BE2C (cell line): ENCODE measurements around the gene CCDC88A.

Experiments
- DNase-seq: peaks from one replicate; pipeline ENCODE4 v3.0.0-alpha.2; 2020
- H3K27me3 ChIP-seq: fragments of 250-450 bp; sonication (Bioruptor Pico); 2 replicates; pipeline ENCODE4 v1.5.1; 2020; ENCODE audit warnings: mild to moderate bottlenecking
- H3K36me3 ChIP-seq: fragments of 250-450 bp; sonication (Bioruptor Pico); 2 replicates; pipeline ENCODE4 v1.5.1; 2020; ENCODE audit warnings: mild to moderate bottlenecking
- H3K4me1 ChIP-seq: fragments of 250-450 bp; sonication (Bioruptor Pico); 2 replicates; pipeline ENCODE4 v1.5.1; 2020
- H3K4me3 ChIP-seq: 2 replicates; pipeline ENCODE4 v1.5.1; 2011; ENCODE audit warnings: low read depth, low read length
- H3K9me3 ChIP-seq: fragments of 250-450 bp; sonication (Bioruptor Pico); 2 replicates; pipeline ENCODE4 v1.5.1; 2020
- CTCF ChIP-seq: IDR thresholded peaks from 2 replicates; pipeline ENCODE4 v1.5.1; 2012; ENCODE audit warnings: mild to moderate bottlenecking, low read depth, low read length

CCDC88A gene

GRCh38 chr2:55330541-55331297 is 88.9 kb downstream of the CCDC88A start:
- Histone ChIP-seq H3K4me3 (no peak overlapping the region), H3K27me3 (no peaks in the 10 kb centered on the region), H3K4me1 (no peaks in the 10 kb centered on the region), H3K36me3 (peaks cover 3% of the 10 kb centered on the region; the same call in 1 of the 2 replicates), H3K9me3 (no peaks in the 10 kb centered on the region)
- DNase-seq = no peak
- TF ChIP-seq CTCF = no peak

DNA sequence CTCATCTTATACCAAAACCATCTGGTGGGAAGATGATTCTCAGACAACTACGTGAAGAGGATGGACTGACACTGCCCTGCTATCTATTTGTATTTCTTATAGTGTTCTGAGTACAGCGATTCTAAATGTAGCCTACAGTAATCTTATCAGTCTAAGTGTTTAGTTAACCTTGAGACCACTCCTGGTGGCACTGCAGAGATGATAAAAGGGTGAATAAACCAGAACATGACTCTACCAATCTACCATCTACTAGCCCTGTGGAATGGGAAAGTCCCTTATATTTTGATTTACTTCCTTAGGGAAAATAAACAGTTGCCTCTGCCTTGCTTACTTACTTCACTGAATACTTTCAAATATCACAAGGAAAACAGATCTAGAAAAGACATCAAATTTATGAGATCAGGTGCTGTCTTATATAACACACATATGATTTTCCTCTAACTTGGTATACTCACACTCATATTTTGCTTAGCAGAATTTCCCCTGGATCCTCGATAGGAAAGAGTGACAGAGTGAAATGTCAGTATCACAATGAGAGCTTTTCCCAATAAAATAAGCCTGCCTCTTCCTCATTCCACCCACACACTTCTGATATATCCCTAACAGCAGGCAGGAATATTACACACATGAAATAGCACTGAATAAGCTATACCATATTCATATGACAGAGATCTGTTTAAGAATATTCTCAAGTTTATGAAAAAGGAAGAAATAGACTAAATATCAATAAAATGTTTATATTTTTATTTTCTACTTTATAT is 92.0 kb downstream of the CCDC88A start:
- TF ChIP-seq CTCF = no peak
- no peak overlapping the region for H3K4me3 ChIP-seq
- no peaks in the 10 kb centered on the region for H3K4me1 ChIP-seq
- no peaks in the 10 kb centered on the region for H3K9me3 ChIP-seq
- H3K36me3 ChIP-seq = no peaks in the 10 kb centered on the region; the same call in 1 of the 2 replicates
- no peaks in the 10 kb centered on the region for H3K27me3 ChIP-seq
- DNase-seq = no peak

DNA sequence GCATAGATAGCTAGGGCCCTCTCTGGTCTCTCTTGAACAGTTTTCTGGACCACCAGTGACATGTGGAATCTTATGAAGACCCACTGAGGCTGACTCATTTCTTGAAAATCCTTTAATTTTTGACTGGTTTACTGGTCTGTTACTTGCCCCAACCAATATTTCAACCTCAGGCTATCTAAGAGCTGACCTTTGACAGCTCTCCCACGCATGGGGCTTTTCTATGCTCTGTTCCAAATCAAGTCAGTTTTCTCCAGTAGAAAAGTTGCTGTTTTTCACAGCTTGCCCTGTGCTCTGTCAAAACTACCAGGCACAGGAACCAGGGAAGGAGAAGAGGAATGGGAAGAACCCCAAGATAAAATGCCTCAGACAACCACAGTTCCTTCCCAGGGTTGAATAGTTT is 104.7 kb downstream of the CCDC88A start:
- no peak for DNase-seq
- Histone ChIP-seq H3K4me3 (no peak overlapping the region), H3K36me3 (peaks cover 2% of the 10 kb centered on the region; the same call in 1 of the 2 replicates), H3K27me3 (no peaks in the 10 kb centered on the region), H3K9me3 (no peaks in the 10 kb centered on the region), H3K4me1 (no peaks in the 10 kb centered on the region)
- no peak for TF ChIP-seq CTCF

GRCh38 chr2:55311444-55311870 is 108.2 kb downstream of the CCDC88A start:
- H3K36me3 ChIP-seq = peaks cover 2% of the 10 kb centered on the region
- no peaks in the 10 kb centered on the region for H3K27me3 ChIP-seq
- 0 out of 2 replicates have a peak, but pooled peaks have one; percentile 3 for TF ChIP-seq CTCF
- no peaks in the 10 kb centered on the region for H3K9me3 ChIP-seq
- H3K4me1 ChIP-seq = no peaks in the 10 kb centered on the region
- no peak overlapping the region for H3K4me3 ChIP-seq
- DNase-seq = no peak

- no peaks in the 10 kb centered on the region; the same call in none of the 2 replicates for H3K36me3 ChIP-seq
- no peak for TF ChIP-seq CTCF
Measured at GRCh38 chr2:55309446-55309845, 110.2 kb downstream of the CCDC88A start.

GRCh38 chr2:55302241-55302640 is 117.4 kb downstream of the CCDC88A start:
- no peaks in the 10 kb centered on the region; the same call in 1 of the 2 replicates for H3K36me3 ChIP-seq
- TF ChIP-seq CTCF = no peak

More at GRCh38 chr2:55309446-55309845, 110.2 kb downstream of the CCDC88A start:
- DNase-seq = no peak
- Histone ChIP-seq H3K4me1 (no peaks in the 10 kb centered on the region), H3K27me3 (no peaks in the 10 kb centered on the region), H3K4me3 (no peak overlapping the region), H3K9me3 (no peaks in the 10 kb centered on the region)

More at GRCh38 chr2:55302241-55302640, 117.4 kb downstream of the CCDC88A start:
- Histone ChIP-seq H3K4me1 (no peaks in the 10 kb centered on the region), H3K4me3 (no peak overlapping the region), H3K9me3 (no peaks in the 10 kb centered on the region), H3K27me3 (no peaks in the 10 kb centered on the region)
- DNase-seq = no peak
